GM23338 (cell line): Measurements from ENCODE around the gene TTC39A. TPM values are rescaled to one million over a fixed set of nuclear protein-coding genes. Genes with fewer than 3 reads are reported as not detected.

Source experiments
- ATAC-seq: fragments of 200-7000 bp; cut with Tn5 transposase; 3 replicates; pipeline ENCODE4 v1.9.1; 2020
- DNase-seq: peaks from one replicate; pipeline ENCODE4 v3.0.0-alpha.2; 2015; ENCODE audit warnings: low spot score
- H2AFZ ChIP-seq: fragments of 200-600 bp; sonication (generic); 2 replicates; pipeline ENCODE4 v1.8.0; 2016; ENCODE audit warnings: antibody characterized with exemption, mild to moderate bottlenecking, moderate library complexity
- H3F3A ChIP-seq: fragments of 200-600 bp; sonication (generic); replicated peaks from 2 replicates; pipeline ENCODE4 v1.8.0; 2017; ENCODE audit warnings: antibody characterized with exemption, mixed run types, low read depth
- H3K27ac ChIP-seq: fragments of 200-600 bp; sonication (generic); 2 replicates; pipeline ENCODE4 v1.6.1; 2016; ENCODE audit warnings: low read depth
- H3K27me3 ChIP-seq: fragments of 200-600 bp; sonication (generic); 2 replicates; pipeline ENCODE4 v1.8.0; 2016; ENCODE audit warnings: mild to moderate bottlenecking, mixed run types, moderate library complexity; ENCODE audit not compliant: insufficient read depth
- H3K36me3 ChIP-seq: fragments of 200-600 bp; sonication (generic); 2 replicates; pipeline ENCODE4 v1.8.0; 2016; ENCODE audit warnings: mild to moderate bottlenecking; ENCODE audit not compliant: insufficient read depth
- H3K4me1 ChIP-seq: fragments of 200-600 bp; sonication (generic); 2 replicates; pipeline ENCODE4 v1.8.0; 2016; ENCODE audit warnings: mild to moderate bottlenecking, moderate library complexity; ENCODE audit not compliant: insufficient read depth
- H3K4me2 ChIP-seq: fragments of 200-600 bp; sonication (generic); 2 replicates; pipeline ENCODE4 v1.7.1; 2017; ENCODE audit warnings: mixed run types
- H3K4me3 ChIP-seq: fragments of 200-600 bp; sonication (generic); 2 replicates; pipeline ENCODE4 v1.6.1; 2016; ENCODE audit warnings: mixed run types
- H3K79me2 ChIP-seq: fragments of 200-600 bp; sonication (generic); replicated peaks from 2 replicates; pipeline ENCODE4 v1.8.0; 2017; ENCODE audit warnings: mild to moderate bottlenecking; ENCODE audit not compliant: insufficient read depth
- H3K9me2 ChIP-seq: fragments of 200-600 bp; sonication (generic); 2 replicates; pipeline ENCODE4 v1.8.0; 2017; ENCODE audit not compliant: insufficient read depth
- H4K20me1 ChIP-seq: fragments of 200-600 bp; sonication (generic); replicated peaks from 2 replicates; pipeline ENCODE4 v1.8.0; 2017; ENCODE audit warnings: mild to moderate bottlenecking; ENCODE audit not compliant: insufficient read depth
- H3K27ac Mint-ChIP-seq: 2 replicates; pipeline ENCODE4 v1.8.0; 2020; ENCODE audit warnings: inconsistent platforms, mild to moderate bottlenecking, moderate library complexity, mixed read lengths
- H3K27me3 Mint-ChIP-seq: 3 replicates; pipeline ENCODE4 v1.8.0; 2022; ENCODE audit warnings: low read depth, mild to moderate bottlenecking, moderate library complexity, mixed read lengths, inconsistent platforms; ENCODE audit not compliant: insufficient read depth, poor library complexity
- H3K36me3 Mint-ChIP-seq: 3 replicates; pipeline ENCODE4 v1.8.0; 2021; ENCODE audit warnings: low read depth, mild to moderate bottlenecking, inconsistent platforms, moderate library complexity, mixed read lengths
- H3K4me1 Mint-ChIP-seq: 3 replicates; pipeline ENCODE4 v1.8.0; 2020; ENCODE audit warnings: mild to moderate bottlenecking, inconsistent platforms, mixed read lengths
- H3K4me3 Mint-ChIP-seq: 3 replicates; pipeline ENCODE4 v1.8.0; 2021; ENCODE audit warnings: moderate library complexity, mild to moderate bottlenecking, inconsistent platforms, mixed read lengths
- H3K9me3 Mint-ChIP-seq: 3 replicates; pipeline ENCODE4 v1.8.0; 2020; ENCODE audit warnings: moderate library complexity, mild to moderate bottlenecking, inconsistent platforms, mixed read lengths
- EZH2 ChIP-seq: fragments of 200-600 bp; sonication (generic); IDR thresholded peaks from one replicate; pipeline ENCODE4 v1.8.0; 2017; ENCODE audit warnings: antibody characterized with exemption, mild to moderate bottlenecking, low read depth; ENCODE audit not compliant: unreplicated experiment
- EZH2phosphoT487 ChIP-seq: fragments of 200-600 bp; sonication (generic); IDR thresholded peaks from one replicate; pipeline ENCODE4 v1.8.1; 2018; ENCODE audit warnings: antibody characterized with exemption; ENCODE audit not compliant: unreplicated experiment
- JUNB ChIP-seq: IDR thresholded peaks from one replicate; pipeline ENCODE4 v1.6.1; 2016; ENCODE audit warnings: antibody characterized with exemption; ENCODE audit not compliant: unreplicated experiment
- NANOG ChIP-seq: IDR thresholded peaks from 2 replicates; pipeline ENCODE4 v1.6.1; 2016; ENCODE audit warnings: antibody characterized with exemption, borderline replicate concordance
- POLR2AphosphoS5 ChIP-seq: IDR thresholded peaks from 2 replicates; pipeline ENCODE4 v1.6.1; 2016; ENCODE audit warnings: antibody characterized with exemption, low read depth
- STAT1 ChIP-seq: IDR thresholded peaks from one replicate; pipeline ENCODE4 v1.6.1; 2016; ENCODE audit warnings: antibody characterized with exemption; ENCODE audit not compliant: unreplicated experiment
- ZNF114 ChIP-seq: fragments of 250-450 bp; sonication (Bioruptor Pico); IDR thresholded peaks from 2 replicates; pipeline ENCODE4 v1.5.0; 2020; ENCODE audit warnings: mild to moderate bottlenecking, moderate library complexity
- ZNF462 ChIP-seq: fragments of 250-450 bp; sonication (Bioruptor Pico); IDR thresholded peaks from 2 replicates; pipeline ENCODE4 v1.5.0; 2020; ENCODE audit warnings: mild to moderate bottlenecking, moderate library complexity
- polyA plus RNA-seq: library from polyadenylated mRNA; unstranded; fragments of >200 nt; fragmentation: Nextera tagmentation; extraction: Ambion mirVana; gene quantifications from 2 replicates; pipeline ENCODE4 v1.2.1, GENCODE V29; 2016
- total RNA-seq: library from RNA; depleted of rRNA; stranded (reverse); fragments of >200 nt; shearing (Covaris generic); gene quantifications from 2 replicates; pipeline ENCODE4 v1.2.3, GENCODE V29; 2014
- TF ChIP-seq, protein P1 (sequence below), 2 experiments: fragments of 200-600 bp in 1 of 2; sonication (generic) in 1 of 2; conservative IDR thresholded peaks; 2 replicates each; pipeline versions ENCODE4 v1.5.1 to v1.6.1; 2016 to 2017; ENCODE audit warnings: antibody characterized with exemption in 2 of 2, low read depth in 2 of 2, mild to moderate bottlenecking in 2 of 2, moderate library complexity in 1 of 2
- TF ChIP-seq, protein P2 (sequence below): IDR thresholded peaks from 2 replicates; pipeline ENCODE4 v1.6.1; 2016; ENCODE audit warnings: antibody characterized with exemption

TTC39A gene
- total and polyA plus RNA-seq, 2 experiments from 2014 or later: 2.3 to 7.1 TPM

GRCh38 chr1:51308636-51309035, 21.7 kb downstream of the TTC39A start:
- Mint-ChIP-seq H3K36me3 (no peaks in the 10 kb centered on the region), H3K4me1 (peaks cover 4% of the 10 kb centered on the region; the same call in 2 of the 3 replicates), H3K9me3 (no peaks in the 10 kb centered on the region), H3K27ac (no peak overlapping the region), H3K27me3 (peaks cover 11% of the 10 kb centered on the region), H3K4me3 (no peak overlapping the region)
- no peak overlapping the region for H2AFZ ChIP-seq
- no peak overlapping the region for H3K4me2 ChIP-seq
- ATAC-seq (no peak), DNase-seq (no peak)
- no peaks in the 10 kb centered on the region for H3K36me3 ChIP-seq
- no peak overlapping the region for H3K4me3 ChIP-seq
- H3K9me2 ChIP-seq: no peaks in the 10 kb centered on the region
- TF ChIP-seq JUNB (no peak), NANOG (no peak), POLR2AphosphoS5 (no peak), EZH2 (no peak)
- TF ChIP-seq, protein P1, sequence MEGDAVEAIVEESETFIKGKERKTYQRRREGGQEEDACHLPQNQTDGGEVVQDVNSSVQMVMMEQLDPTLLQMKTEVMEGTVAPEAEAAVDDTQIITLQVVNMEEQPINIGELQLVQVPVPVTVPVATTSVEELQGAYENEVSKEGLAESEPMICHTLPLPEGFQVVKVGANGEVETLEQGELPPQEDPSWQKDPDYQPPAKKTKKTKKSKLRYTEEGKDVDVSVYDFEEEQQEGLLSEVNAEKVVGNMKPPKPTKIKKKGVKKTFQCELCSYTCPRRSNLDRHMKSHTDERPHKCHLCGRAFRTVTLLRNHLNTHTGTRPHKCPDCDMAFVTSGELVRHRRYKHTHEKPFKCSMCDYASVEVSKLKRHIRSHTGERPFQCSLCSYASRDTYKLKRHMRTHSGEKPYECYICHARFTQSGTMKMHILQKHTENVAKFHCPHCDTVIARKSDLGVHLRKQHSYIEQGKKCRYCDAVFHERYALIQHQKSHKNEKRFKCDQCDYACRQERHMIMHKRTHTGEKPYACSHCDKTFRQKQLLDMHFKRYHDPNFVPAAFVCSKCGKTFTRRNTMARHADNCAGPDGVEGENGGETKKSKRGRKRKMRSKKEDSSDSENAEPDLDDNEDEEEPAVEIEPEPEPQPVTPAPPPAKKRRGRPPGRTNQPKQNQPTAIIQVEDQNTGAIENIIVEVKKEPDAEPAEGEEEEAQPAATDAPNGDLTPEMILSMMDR (conservative IDR thresholded peaks at IDR 0.05; ENCODE audit: low read depth in 2 of 2): no peak
- H3K27ac ChIP-seq: no peak overlapping the region
- H3K79me2 ChIP-seq: no peaks in the 10 kb centered on the region
- no peaks in the 10 kb centered on the region for H3K27me3 ChIP-seq
- no peaks in the 10 kb centered on the region for H3K4me1 ChIP-seq
- H4K20me1 ChIP-seq: no peaks in the 10 kb centered on the region
- H3F3A ChIP-seq: no peaks in the 10 kb centered on the region

DNA sequence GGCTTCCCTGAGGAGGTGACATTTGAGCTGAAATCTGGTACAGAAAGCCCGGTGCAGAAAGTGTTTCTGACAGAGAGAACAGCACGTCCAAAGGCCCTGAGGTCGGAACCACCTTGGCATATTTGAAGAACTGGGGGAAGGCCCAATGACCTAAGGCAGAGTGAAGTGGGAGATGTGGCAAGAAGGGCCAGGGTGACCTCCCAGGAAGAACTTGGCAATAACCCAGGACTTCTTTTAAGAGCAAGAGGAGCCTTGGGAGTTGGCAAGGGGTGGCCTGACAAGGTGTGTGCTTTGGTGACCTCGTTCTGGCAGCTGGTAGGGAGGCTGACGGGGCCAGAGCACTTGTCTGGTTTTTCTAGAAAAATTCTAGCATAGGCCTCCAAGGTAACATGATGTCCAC, 23.4 kb downstream of the TTC39A start:
- H3K27ac Mint-ChIP-seq: no peak overlapping the region
- H3K27me3 Mint-ChIP-seq: peaks cover 10% of the 10 kb centered on the region
- H3K9me3 Mint-ChIP-seq: no peaks in the 10 kb centered on the region
- Histone ChIP-seq H3F3A (no peaks in the 10 kb centered on the region), H3K27me3 (no peaks in the 10 kb centered on the region), H3K9me2 (no peaks in the 10 kb centered on the region), H3K27ac (no peak overlapping the region), H2AFZ (no peak overlapping the region), H3K4me3 (no peak overlapping the region), H3K4me1 (no peaks in the 10 kb centered on the region), H3K36me3 (no peaks in the 10 kb centered on the region), H3K79me2 (no peaks in the 10 kb centered on the region), H4K20me1 (no peaks in the 10 kb centered on the region), H3K4me2 (no peak overlapping the region)
- H3K36me3 Mint-ChIP-seq: no peaks in the 10 kb centered on the region
- no peak overlapping the region for H3K4me3 Mint-ChIP-seq
- DNase-seq (no peak), ATAC-seq (no peak)
- no peaks in the 10 kb centered on the region; the same call in 2 of the 3 replicates for H3K4me1 Mint-ChIP-seq
- TF ChIP-seq NANOG (no peak), JUNB (no peak), EZH2 (no peak), STAT1 (no peak), ZNF114 (no peak), POLR2AphosphoS5 (no peak), ZNF462 (no peak), EZH2phosphoT487 (no peak)
- TF ChIP-seq, protein P1 (conservative IDR thresholded peaks at IDR 0.05; ENCODE audit: low read depth in 2 of 2): no peak
- TF ChIP-seq, protein P2, sequence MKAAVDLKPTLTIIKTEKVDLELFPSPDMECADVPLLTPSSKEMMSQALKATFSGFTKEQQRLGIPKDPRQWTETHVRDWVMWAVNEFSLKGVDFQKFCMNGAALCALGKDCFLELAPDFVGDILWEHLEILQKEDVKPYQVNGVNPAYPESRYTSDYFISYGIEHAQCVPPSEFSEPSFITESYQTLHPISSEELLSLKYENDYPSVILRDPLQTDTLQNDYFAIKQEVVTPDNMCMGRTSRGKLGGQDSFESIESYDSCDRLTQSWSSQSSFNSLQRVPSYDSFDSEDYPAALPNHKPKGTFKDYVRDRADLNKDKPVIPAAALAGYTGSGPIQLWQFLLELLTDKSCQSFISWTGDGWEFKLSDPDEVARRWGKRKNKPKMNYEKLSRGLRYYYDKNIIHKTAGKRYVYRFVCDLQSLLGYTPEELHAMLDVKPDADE: no peak
